H1 (cell line): ENCODE measurements around the gene MSL1. TPM values are rescaled to one million over a fixed set of nuclear protein-coding genes. Genes with fewer than 3 reads are reported as not detected.

Experiments
- EP300 ChIP-seq, 2 experiments: IDR thresholded peaks; 1 replicate in 1 of 2; 2 replicates in 1 of 2; pipeline ENCODE4 v1.6.1; 2011 to 2012; ENCODE audit warnings: low read depth in 2 of 2, low read length in 2 of 2, mild to moderate bottlenecking in 2 of 2, borderline replicate concordance in 1 of 2, inconsistent platforms in 1 of 2, moderate library complexity in 1 of 2
- GABPA ChIP-seq: IDR thresholded peaks from 2 replicates; pipeline ENCODE4 v1.6.1; 2011; ENCODE audit warnings: mild to moderate bottlenecking, low read length, moderate library complexity, borderline replicate concordance; ENCODE audit not compliant: insufficient read depth
- SIN3A ChIP-seq, 2 experiments: IDR thresholded peaks in 1 of 2; conservative IDR thresholded peaks in 1 of 2; 2 replicates each; pipeline ENCODE4 v1.6.1; 2011 to 2012; ENCODE audit warnings: low read length in 2 of 2, improper control_type of control experiment in 1 of 2, low read depth in 1 of 2, mild to moderate bottlenecking in 1 of 2
- SP4 ChIP-seq: IDR thresholded peaks from 2 replicates; pipeline ENCODE4 v1.6.1; 2012; ENCODE audit warnings: low read length, inconsistent platforms
- YY1 ChIP-seq: IDR thresholded peaks from 2 replicates; pipeline ENCODE4 v1.6.1; 2011; ENCODE audit warnings: low read depth, mild to moderate bottlenecking, low read length
- polyA plus RNA-seq, 7 experiments: library from polyadenylated mRNA; depleted of rRNA in 3 of 7; stranded (reverse) in 5 of 7; unstranded in 2 of 7; fragments of >200 nt in 5 of 7; fragments of 200-250 nt in 2 of 7; gene quantifications; 1 replicate in 5 of 7; 2 replicates in 1 of 7; 4 replicates in 1 of 7; pipeline versions ENCODE4 v1.2.1 to v1.2.3, GENCODE V29; 2011 to 2013; ENCODE audit warnings: missing spikeins in 2 of 7, mixed read lengths in 2 of 7
- total RNA-seq: library from RNA; stranded (reverse); fragmentation: NEBNext Ultra II Directional; extraction: Animal tissue kit (Norgen Biotek cat#: 25700); gene quantifications from 2 replicates; pipeline ENCODE4 v1.2.1, GENCODE V29; 2021
- TF ChIP-seq, protein P1 (sequence below): IDR thresholded peaks from 2 replicates; pipeline ENCODE4 v1.6.1; 2011; ENCODE audit warnings: low read depth, mild to moderate bottlenecking, low read length; ENCODE audit not compliant: insufficient read depth

The MSL1 gene
- total and polyA plus RNA-seq, 2 of the 8 experiments (the other 6 are each of a cell fraction or from before 2014, with no cell fraction given), result 24.1 to 66.5 TPM

DNA sequence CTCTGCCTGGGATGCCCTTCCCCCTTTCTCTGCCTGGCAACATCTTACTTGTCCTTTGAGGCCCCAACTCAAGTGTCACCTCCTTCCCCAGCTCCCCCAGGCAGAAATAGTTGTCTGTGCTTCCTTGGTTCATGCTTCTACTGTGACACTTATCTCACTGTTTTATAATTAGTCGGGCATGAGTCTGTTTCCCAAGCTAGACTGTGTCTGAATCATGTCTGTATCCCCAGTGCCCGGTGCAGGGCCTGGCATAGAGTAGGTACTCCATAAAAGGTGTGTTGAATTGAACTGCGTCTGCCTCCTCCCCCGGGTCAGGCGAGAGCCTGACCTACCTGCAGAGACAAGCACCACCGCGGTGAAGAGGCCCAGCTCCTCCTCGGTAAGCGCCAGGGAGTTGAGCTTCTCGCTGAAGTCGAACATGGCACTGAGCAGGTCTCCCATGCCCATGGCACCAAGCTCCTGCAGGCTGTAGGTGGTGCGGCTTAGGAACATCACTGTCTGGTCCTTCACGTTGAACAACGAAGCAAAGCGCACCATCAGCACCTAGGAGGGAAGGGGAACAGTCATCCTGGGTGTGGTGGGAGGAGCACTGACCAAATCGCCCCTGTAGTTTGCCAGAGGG is 28.1 kb upstream of the MSL1 start (continued):
- TF ChIP-seq, protein P1, sequence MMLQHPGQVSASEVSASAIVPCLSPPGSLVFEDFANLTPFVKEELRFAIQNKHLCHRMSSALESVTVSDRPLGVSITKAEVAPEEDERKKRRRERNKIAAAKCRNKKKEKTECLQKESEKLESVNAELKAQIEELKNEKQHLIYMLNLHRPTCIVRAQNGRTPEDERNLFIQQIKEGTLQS, result no peak
- TF ChIP-seq YY1 (no peak), EP300 (IDR thresholded peaks at IDR 0.05; ENCODE audit: borderline replicate concordance in 1 of 2, low read depth in 2 of 2, low read length in 2 of 2) (no peak), SP4 (no peak), GABPA (no peak), SIN3A (conservative IDR thresholded peaks at IDR 0.05 in 1 of 2, IDR thresholded peaks at IDR 0.05 in 1 of 2; ENCODE audit: low read depth in 1 of 2, low read length in 2 of 2) (no peak)
